Measurements from ENCODE around the gene FAM171A1.

DNA sequence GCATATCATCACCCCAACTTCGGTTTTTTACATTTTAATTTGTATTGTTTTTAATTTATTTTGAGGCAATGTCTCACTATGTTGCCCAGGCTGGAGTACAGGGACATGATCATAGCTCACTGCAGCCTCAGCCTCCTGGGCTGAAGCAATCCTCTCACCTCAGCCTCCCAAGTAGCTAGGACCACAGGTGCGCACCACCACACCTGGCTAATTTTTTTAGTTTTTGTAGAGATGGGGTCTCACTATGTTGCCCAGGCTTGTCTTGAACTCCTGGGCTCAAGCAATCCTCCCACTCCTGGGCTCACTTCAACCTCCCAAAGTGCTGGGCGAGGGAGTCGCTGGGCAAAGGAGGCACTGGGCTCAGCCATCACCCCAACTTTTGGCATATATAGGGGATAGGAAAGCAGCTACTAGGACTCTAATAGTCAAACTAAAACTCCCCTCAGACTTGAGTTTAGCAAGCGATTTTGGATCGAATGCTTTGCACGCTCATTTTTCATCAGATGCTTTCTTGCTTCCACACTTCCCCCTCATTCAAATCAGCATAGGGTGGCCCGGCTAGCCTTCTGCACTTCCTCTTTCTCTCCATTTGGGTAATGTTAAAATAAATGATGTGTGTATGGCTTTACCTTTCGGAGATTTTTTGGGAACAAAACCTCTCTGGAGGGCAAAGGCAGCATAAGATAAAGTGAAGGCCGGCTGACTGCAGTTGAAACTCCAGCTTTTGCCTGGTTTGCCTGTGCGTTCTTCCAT, 181.8 kb downstream of the FAM171A1 start:
- TF ChIP-seq POLR2A (IDR thresholded peaks at IDR 0.05; ENCODE audit: low read depth, low read length) (no peak), SPI1 (IDR thresholded peaks at IDR 0.05; ENCODE audit: low read depth, low read length) (peak; percentile 94), POLR2AphosphoS5 (IDR thresholded peaks at IDR 0.05; ENCODE audit: low read depth, low read length) (no peak), POU2F2 (IDR thresholded peaks at IDR 0.05; ENCODE audit: low read depth, low read length) (no peak)

Data from GM12891 (cell line).